Ovary (tissue), 3 donors: ENCODE measurements around the gene FAM13B.

Source experiments
- EP300 ChIP-seq: sonication (generic); formaldehyde crosslinking; IDR thresholded peaks from one replicate; pipeline ENCODE4 v1.6.1; 2017; ENCODE audit warnings: antibody characterized with exemption
- POLR2A ChIP-seq: fragments of 450-650 bp; IDR thresholded peaks from one replicate; pipeline ENCODE4 v1.6.1; 2017; ENCODE audit warnings: antibody characterized with exemption, mild to moderate bottlenecking, moderate library complexity
- TF ChIP-seq, protein P1 (sequence below), 3 donors: fragments of 450-650 bp in 2 of 3; fragments of 200-600 bp in 1 of 3; IDR thresholded peaks; one replicate each; pipeline versions ENCODE4 v1.5.1 to v1.8.0; 2016 to 2022; ENCODE audit warnings: antibody characterized with exemption in 3 of 3, mild to moderate bottlenecking in 1 of 3
- donor health status: DM: no; HTN: no; CAD: no.

DNA sequence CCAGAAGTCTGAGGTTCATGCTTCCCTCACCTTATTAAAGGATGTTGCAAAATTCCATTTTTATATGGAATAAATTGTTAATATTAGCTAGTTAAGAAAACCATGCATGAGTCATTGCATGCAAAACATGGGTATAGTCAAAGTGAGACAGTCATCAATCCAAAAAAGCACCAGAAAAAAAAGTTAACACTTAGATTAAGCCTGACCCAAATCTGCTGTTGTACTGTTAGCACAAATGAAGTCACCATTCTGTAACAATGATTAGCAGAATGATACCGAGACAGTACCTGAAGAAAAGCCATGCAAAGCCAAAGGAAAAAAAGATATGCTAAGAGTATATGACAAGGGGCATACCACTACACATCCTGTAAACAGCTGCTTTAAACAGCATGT is 94.1 kb downstream of the FAM13B start:
- TF ChIP-seq POLR2A (no peak), EP300 (no peak)
- TF ChIP-seq, protein P1, sequence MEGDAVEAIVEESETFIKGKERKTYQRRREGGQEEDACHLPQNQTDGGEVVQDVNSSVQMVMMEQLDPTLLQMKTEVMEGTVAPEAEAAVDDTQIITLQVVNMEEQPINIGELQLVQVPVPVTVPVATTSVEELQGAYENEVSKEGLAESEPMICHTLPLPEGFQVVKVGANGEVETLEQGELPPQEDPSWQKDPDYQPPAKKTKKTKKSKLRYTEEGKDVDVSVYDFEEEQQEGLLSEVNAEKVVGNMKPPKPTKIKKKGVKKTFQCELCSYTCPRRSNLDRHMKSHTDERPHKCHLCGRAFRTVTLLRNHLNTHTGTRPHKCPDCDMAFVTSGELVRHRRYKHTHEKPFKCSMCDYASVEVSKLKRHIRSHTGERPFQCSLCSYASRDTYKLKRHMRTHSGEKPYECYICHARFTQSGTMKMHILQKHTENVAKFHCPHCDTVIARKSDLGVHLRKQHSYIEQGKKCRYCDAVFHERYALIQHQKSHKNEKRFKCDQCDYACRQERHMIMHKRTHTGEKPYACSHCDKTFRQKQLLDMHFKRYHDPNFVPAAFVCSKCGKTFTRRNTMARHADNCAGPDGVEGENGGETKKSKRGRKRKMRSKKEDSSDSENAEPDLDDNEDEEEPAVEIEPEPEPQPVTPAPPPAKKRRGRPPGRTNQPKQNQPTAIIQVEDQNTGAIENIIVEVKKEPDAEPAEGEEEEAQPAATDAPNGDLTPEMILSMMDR (IDR thresholded peaks at IDR 0.05): no peak
